SU-DHL-6 (cell line): ENCODE results near the gene ANKRD44.

Experiments used
- EZH2phosphoT487 ChIP-seq: fragments of 200-600 bp; sonication (generic), shearing (Covaris generic); conservative IDR thresholded peaks from 2 replicates; pipeline ENCODE4 v1.6.1; 2018; ENCODE audit warnings: mild to moderate bottlenecking, antibody characterized with exemption, low read length, moderate library complexity, mixed read lengths
- TF ChIP-seq, protein P1 (sequence below): fragments of 200-600 bp; sonication (generic); IDR thresholded peaks from one replicate; pipeline ENCODE4 v1.5.1; 2017; ENCODE audit warnings: antibody characterized with exemption, mild to moderate bottlenecking, low read length, moderate library complexity; ENCODE audit not compliant: insufficient read depth, poor library complexity, severe bottlenecking

DNA sequence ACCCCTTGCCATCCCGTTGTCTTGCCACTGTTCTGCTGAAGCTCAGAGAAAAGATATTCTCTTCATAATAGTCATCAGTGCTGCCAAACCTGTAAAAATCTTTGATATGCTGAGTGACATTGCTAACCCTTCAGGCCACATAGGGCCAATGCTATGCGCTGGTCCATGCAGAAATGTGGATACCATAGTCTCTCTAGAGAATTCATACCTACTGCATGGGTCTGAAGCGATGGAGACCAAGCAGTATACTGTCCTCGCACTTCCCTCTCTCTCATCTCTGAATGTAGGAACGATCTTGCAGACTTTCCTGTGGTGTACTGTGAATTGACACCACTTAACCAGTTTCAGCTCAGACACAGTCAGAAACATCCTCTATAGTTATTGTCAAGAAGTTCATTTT lies 17.9 kb upstream of the ANKRD44 start:
- TF ChIP-seq, protein P1, sequence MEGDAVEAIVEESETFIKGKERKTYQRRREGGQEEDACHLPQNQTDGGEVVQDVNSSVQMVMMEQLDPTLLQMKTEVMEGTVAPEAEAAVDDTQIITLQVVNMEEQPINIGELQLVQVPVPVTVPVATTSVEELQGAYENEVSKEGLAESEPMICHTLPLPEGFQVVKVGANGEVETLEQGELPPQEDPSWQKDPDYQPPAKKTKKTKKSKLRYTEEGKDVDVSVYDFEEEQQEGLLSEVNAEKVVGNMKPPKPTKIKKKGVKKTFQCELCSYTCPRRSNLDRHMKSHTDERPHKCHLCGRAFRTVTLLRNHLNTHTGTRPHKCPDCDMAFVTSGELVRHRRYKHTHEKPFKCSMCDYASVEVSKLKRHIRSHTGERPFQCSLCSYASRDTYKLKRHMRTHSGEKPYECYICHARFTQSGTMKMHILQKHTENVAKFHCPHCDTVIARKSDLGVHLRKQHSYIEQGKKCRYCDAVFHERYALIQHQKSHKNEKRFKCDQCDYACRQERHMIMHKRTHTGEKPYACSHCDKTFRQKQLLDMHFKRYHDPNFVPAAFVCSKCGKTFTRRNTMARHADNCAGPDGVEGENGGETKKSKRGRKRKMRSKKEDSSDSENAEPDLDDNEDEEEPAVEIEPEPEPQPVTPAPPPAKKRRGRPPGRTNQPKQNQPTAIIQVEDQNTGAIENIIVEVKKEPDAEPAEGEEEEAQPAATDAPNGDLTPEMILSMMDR = no peak
- TF ChIP-seq EZH2phosphoT487 = no peak
